GM08714 (cell line): Measurements from ENCODE around the gene RFC3.

ENCODE experiments used
- H3K4me3 ChIP-seq: fragments of 200-500 bp; sonication (Bioruptor generic); 2 replicates; pipeline ENCODE4 v1.5.1; 2014; ENCODE audit warnings: mild to moderate bottlenecking, low read length, inconsistent platforms
- ZNF274 ChIP-seq: IDR thresholded peaks from 2 replicates; pipeline ENCODE4 v1.6.1; 2012; ENCODE audit warnings: mild to moderate bottlenecking, low read depth, low read length

Gene RFC3

GRCh38 chr13:33840402-33840801 lies 22.5 kb downstream of the RFC3 start:
- TF ChIP-seq ZNF274: no peak
- no peak overlapping the region for H3K4me3 ChIP-seq

- no peak for TF ChIP-seq ZNF274
- H3K4me3 ChIP-seq: no peak overlapping the region
Observed at GRCh38 chr13:33842207-33842606, 24.3 kb downstream of the RFC3 start.

- TF ChIP-seq ZNF274: no peak
- no peak overlapping the region for H3K4me3 ChIP-seq
Observed at GRCh38 chr13:33842986-33843385, 25.0 kb downstream of the RFC3 start.

- TF ChIP-seq ZNF274: no peak
- H3K4me3 ChIP-seq: no peak overlapping the region
Observed at GRCh38 chr13:33845572-33846302, 27.8 kb downstream of the RFC3 start.

GRCh38 chr13:33846303-33847062 lies 28.5 kb downstream of the RFC3 start:
- no peak overlapping the region for H3K4me3 ChIP-seq
- no peak for TF ChIP-seq ZNF274

GRCh38 chr13:33849211-33849610 lies 31.3 kb downstream of the RFC3 start:
- H3K4me3 ChIP-seq: no peak overlapping the region
- TF ChIP-seq ZNF274: no peak

- no peak overlapping the region for H3K4me3 ChIP-seq
- TF ChIP-seq ZNF274: no peak
Observed at GRCh38 chr13:33855371-33855895, 37.5 kb downstream of the RFC3 start.

- no peak overlapping the region for H3K4me3 ChIP-seq
- no peak for TF ChIP-seq ZNF274
Observed at GRCh38 chr13:33859691-33860303, 41.8 kb downstream of the RFC3 start.

GRCh38 chr13:33860526-33860925 lies 42.6 kb downstream of the RFC3 start:
- TF ChIP-seq ZNF274: no peak
- H3K4me3 ChIP-seq: no peak overlapping the region

GRCh38 chr13:33862016-33862415 lies 44.1 kb downstream of the RFC3 start:
- no peak overlapping the region for H3K4me3 ChIP-seq
- TF ChIP-seq ZNF274: no peak

- TF ChIP-seq ZNF274: no peak
- no peak overlapping the region for H3K4me3 ChIP-seq
Observed at GRCh38 chr13:33863188-33863789, 45.3 kb downstream of the RFC3 start.

- TF ChIP-seq ZNF274: no peak
- H3K4me3 ChIP-seq: no peak overlapping the region
Observed at GRCh38 chr13:33865945-33866344, 48.0 kb downstream of the RFC3 start.

- no peak for TF ChIP-seq ZNF274
- H3K4me3 ChIP-seq: no peak overlapping the region
Observed at GRCh38 chr13:33867472-33867871, 49.5 kb downstream of the RFC3 start.

- no peak for TF ChIP-seq ZNF274
- no peak overlapping the region for H3K4me3 ChIP-seq
Observed at GRCh38 chr13:33868343-33868994, 50.5 kb downstream of the RFC3 start.
